Astrocyte of the cerebellum (primary cell): Measurements from ENCODE around the gene IPO11.

Source experiments
- DNase-seq: peaks from one replicate; pipeline ENCODE4 v3.0.0-alpha.2; 2011; ENCODE audit warnings: low read depth
- H3K4me3 ChIP-seq: 2 replicates; pipeline ENCODE4 v1.5.1; 2011; ENCODE audit warnings: mild to moderate bottlenecking, low read depth, low read length, moderate library complexity
- in situ Hi-C: cut with HindIII; loops from 2 replicates; pipeline ENCODE4 v1.10.0; 2017; ENCODE audit warnings: low sequenced_read_pairs
- TF ChIP-seq, protein P1 (sequence below): IDR thresholded peaks from 2 replicates; pipeline ENCODE4 v1.5.1; 2012; ENCODE audit warnings: low read length, low read depth, moderate library complexity, mild to moderate bottlenecking; ENCODE audit errors: missing control alignments

IPO11 gene

DNA sequence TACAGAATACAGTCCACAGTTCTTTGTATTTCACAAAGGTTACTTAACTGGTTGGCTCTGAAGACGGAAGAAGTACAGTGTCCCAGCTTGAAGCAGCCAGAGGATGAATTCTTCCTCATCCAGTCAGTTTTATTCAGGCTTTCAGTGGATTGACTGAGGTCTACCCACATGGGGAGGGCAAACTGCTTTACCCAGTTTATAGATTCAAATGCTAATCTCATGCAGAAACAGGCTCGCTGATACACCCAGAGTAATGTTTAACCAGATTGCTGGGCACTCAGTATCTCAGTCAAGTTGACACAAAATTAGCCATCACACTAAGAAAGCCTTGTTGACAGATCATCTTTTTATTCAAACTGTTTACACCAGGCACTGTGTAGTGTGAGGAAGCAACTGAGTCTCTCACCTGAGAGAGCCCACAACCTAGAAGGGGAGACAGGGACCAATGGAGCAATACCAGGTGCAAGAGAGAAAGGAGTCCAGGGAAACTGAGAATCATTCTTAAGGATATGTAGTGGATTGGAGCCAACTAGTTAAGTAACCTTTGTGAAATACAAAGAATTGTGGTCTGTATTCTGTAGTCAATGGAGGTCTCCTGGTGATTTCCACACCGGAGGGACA is 181.9 kb downstream of the IPO11 start:
- TF ChIP-seq, protein P1, sequence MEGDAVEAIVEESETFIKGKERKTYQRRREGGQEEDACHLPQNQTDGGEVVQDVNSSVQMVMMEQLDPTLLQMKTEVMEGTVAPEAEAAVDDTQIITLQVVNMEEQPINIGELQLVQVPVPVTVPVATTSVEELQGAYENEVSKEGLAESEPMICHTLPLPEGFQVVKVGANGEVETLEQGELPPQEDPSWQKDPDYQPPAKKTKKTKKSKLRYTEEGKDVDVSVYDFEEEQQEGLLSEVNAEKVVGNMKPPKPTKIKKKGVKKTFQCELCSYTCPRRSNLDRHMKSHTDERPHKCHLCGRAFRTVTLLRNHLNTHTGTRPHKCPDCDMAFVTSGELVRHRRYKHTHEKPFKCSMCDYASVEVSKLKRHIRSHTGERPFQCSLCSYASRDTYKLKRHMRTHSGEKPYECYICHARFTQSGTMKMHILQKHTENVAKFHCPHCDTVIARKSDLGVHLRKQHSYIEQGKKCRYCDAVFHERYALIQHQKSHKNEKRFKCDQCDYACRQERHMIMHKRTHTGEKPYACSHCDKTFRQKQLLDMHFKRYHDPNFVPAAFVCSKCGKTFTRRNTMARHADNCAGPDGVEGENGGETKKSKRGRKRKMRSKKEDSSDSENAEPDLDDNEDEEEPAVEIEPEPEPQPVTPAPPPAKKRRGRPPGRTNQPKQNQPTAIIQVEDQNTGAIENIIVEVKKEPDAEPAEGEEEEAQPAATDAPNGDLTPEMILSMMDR = no peak
- in situ Hi-C loops = no loop called here
- H3K4me3 ChIP-seq = no peak overlapping the region
- no peak for DNase-seq

DNA sequence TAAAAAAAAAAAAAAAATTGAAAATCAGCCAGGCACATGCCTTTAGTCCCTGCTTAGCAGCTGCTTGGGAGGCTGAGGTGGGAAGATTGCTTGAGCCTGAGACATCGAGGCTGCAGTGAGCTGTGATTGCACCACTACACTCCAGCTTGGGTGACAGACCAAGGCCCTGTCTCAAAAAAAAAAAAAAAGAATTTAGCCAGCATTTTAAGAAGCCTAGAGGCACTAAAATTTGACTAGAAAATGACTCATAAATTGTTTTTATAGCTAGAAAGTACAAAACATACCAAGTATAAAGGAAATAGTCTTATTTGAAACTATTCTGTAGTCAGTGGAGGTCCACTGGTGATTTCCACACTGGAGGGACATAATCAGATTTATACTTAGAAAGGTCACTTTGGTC is 183.5 kb downstream of the IPO11 start:
- H3K4me3 ChIP-seq = no peak overlapping the region
- DNase-seq = no peak
- TF ChIP-seq, protein P1 = no peak
- in situ Hi-C loops = no loop called here

DNA sequence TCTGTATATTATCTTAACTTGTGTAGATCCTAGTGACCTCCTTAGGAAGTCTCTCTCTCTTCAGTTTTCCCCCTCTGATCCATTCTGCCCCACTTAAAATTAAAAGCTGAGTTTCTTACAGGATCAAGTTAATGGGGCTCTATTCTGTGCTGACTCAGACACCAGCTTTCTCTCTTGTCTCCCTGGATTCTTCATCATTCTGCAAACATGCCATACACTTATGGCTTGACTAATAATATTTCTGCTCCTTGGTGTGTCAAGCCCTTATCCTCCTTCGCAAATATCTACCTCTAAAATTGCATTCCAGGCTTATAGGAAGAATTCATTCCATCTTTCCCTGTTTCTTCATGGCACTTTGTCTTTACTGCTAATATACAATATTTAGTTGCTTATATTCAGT is 184.1 kb downstream of the IPO11 start:
- TF ChIP-seq, protein P1 = no peak
- in situ Hi-C loops = no loop called here
- DNase-seq = no peak
- no peak overlapping the region for H3K4me3 ChIP-seq

DNA sequence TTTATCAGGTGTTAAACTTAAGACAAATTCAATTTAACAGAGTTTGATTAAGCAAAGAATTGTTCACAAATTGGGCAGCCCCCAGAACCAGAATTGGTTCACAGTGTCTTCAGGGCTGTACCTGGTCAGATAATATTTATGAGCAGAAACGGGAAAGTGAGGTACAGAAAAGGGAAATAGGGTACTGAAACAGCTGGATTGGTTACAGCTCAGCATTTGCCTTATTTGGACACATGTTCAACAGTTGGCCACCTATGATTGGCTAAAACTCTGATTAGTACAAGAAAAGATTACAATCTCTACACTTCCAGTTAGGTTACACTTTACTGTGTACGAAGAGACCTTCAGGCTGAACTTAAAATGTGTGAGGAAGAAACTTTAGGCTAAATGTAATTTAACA is 184.8 kb downstream of the IPO11 start:
- DNase-seq = no peak
- TF ChIP-seq, protein P1 = no peak
- in situ Hi-C loops = no loop called here
- no peak overlapping the region for H3K4me3 ChIP-seq

DNA sequence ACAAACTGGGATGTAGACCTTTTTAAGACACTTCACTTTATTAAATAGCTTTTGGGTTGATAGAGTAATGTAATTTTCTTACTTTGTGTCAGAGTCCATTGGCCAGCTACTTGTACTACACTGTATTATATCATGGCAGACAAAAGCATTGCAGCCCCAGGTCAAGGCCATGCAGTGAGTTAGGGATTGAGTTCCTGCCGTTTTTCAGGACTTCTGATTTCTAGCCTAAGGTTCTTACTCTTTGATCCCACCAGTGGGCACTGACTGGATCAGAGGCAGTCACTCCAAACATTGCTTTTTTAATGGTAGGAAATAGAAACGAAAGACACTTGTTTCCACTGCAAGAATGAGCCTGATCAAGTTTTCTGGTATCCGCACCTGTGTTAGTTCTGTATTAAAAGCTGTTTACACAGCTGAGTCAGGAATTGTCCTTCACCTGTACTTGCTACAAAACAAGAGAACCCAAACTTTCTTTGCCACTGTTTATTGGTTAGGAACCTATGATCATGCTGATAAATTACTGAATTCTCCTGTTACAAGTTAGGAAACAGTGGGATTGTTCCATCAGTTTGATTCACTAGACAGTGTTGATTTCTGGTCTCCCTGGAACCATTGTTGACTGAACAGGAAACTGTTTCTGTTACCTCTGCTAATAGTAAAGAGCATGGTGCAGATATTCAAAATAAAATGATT is 188.1 kb downstream of the IPO11 start:
- TF ChIP-seq, protein P1 = no peak
- DNase-seq = no peak
- no peak overlapping the region for H3K4me3 ChIP-seq
- in situ Hi-C loops = no loop called here

DNA sequence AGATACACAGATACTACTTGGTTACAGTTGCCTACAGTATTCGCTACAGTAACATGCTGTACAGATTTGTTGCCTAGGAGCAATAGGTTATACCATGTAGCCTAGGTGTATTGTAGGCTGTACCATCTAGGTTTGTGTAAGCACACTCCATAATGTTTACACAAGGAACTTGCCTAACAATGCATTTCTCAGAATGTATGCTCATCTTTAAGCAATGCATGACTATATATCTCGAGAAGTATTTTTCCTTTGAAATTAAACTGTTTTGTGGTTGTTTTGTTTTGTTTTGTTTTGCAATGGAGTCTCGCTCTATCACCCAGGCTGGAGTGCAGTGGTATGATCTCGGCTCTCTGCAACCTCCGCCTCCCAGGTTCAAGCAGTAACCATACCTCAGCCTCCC is 191.4 kb downstream of the IPO11 start:
- no peak overlapping the region for H3K4me3 ChIP-seq
- in situ Hi-C loops = no loop called here
- TF ChIP-seq, protein P1 = no peak
- no peak for DNase-seq
